Stomach (tissue), 9 donors: ENCODE data around the gene PIK3C2B. TPM values are rescaled to one million over a fixed set of nuclear protein-coding genes. Genes with fewer than 3 reads are reported as not detected.

Experiments
- DNase-seq, 2 donors: peaks; one replicate each; pipeline versions ENCODE4 v3.0.0 to v3.0.0-alpha.2; 2013 to 2019
- H3K27ac ChIP-seq, 5 donors: fragments of 200-600 bp in 4 of 5; sonication (generic) in 4 of 5; one replicate each; pipeline ENCODE4 v1.5.1; 2013 to 2019; ENCODE audit warnings: mild to moderate bottlenecking in 1 of 5, moderate library complexity in 1 of 5
- H3K27me3 ChIP-seq, 3 donors: fragments of 200-600 bp; sonication (generic); one replicate each; pipeline ENCODE4 v1.5.1; 2017 to 2019; ENCODE audit warnings: mixed run types in 1 of 3
- H3K36me3 ChIP-seq, 4 donors: fragments of 200-600 bp; sonication (generic); 1 replicate in 3 of 4; 2 replicates in 1 of 4; pipeline ENCODE4 v1.5.1; 2016 to 2019
- H3K4me1 ChIP-seq, 4 donors: fragments of 200-600 bp; sonication (generic); one replicate each; pipeline ENCODE4 v1.5.1; 2016 to 2019
- H3K4me3 ChIP-seq, 4 donors: fragments of 200-600 bp; sonication (generic) in 3 of 4; one replicate each; pipeline ENCODE4 v1.5.1; 2016 to 2019; ENCODE audit warnings: mild to moderate bottlenecking in 1 of 4
- H3K9me3 ChIP-seq, 4 donors: fragments of 200-600 bp; sonication (generic); one replicate each; pipeline ENCODE4 v1.5.1; 2016 to 2019
- EP300 ChIP-seq: sonication (generic); formaldehyde crosslinking; IDR thresholded peaks from one replicate; pipeline ENCODE4 v1.6.1; 2017; ENCODE audit warnings: antibody characterized with exemption
- POLR2A ChIP-seq, 4 donors: fragments of 450-650 bp; IDR thresholded peaks; one replicate each; pipeline ENCODE4 v1.6.1; 2016; ENCODE audit warnings: antibody characterized with exemption in 4 of 4, control low read depth in 2 of 4, mild to moderate bottlenecking in 1 of 4, moderate library complexity in 1 of 4
- POLR2AphosphoS5 ChIP-seq, 3 donors: sonication (generic); formaldehyde crosslinking; IDR thresholded peaks; one replicate each; pipeline ENCODE4 v1.6.1; 2016; ENCODE audit warnings: antibody characterized with exemption in 3 of 3
- WGBS, 5 donors: extraction: QIAGEN DNeasy Blood & Tissue Kit in 3 of 5; methylation state at CpG; one replicate each; pipeline versions ENCODE4 v1.1.5 to v1.1.7; 2013 to 2018; 5-methylcytosine and 5-hydroxymethylcytosine counted together
- intact Hi-C: fragments of 100-400 bp; cut with DNase I; formaldehyde crosslinking; loops from one replicate; pipeline ENCODE4 v1.15.1; 2023; ENCODE audit warnings: low total_unique reads
- polyA plus RNA-seq, 3 donors: library from polyadenylated mRNA; stranded (reverse); fragments of 200-250 nt; gene quantifications; one replicate each; pipeline ENCODE4 v1.2.3, GENCODE V29; 2013
- total RNA-seq, 5 donors: library from RNA; depleted of rRNA; stranded (reverse); fragments of >200 nt; gene quantifications; one replicate each; pipeline versions ENCODE4 v1.1.0 to v1.2.3, GENCODE V29; 2014 to 2016
- TF ChIP-seq, protein P1 (sequence below), 7 experiments: fragments of 450-650 bp in 4 of 7; fragments of 200-600 bp in 3 of 7; sonication (generic) in 3 of 7; IDR thresholded peaks; one replicate each; pipeline ENCODE4 v1.5.1; 2016 to 2019; ENCODE audit warnings: antibody characterized with exemption in 7 of 7, control low read depth in 2 of 7, mild to moderate bottlenecking in 1 of 7
- donor health status: healthy with polysubstance abuse.
- donor health status: Bipolar disorder and iron deficiency.
- donor health status: healthy.

Gene PIK3C2B
- total and polyA plus RNA-seq, 8 donors, result 4.1 to 129 (median 22.8) TPM

DNA sequence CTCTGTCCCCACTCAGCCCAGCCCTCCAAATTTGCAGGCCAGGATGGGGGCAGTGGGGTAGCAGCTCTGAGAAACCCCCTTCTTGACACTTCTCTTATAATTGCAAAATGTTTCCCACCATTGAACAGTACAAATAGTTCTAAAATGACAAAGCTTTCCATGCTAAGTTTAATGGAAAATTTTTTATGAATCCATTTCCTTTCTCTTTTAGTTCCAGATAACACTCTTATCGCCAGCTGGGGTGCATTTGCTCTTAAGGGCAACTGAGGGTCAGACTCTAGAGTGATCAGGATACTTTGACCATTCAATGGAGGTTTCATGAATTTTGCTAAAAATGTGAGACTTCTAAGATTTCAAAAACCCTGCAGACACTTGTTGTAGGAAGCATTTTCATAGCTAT, 29.9 kb downstream of the PIK3C2B start:
- Histone ChIP-seq H3K9me3 (no peaks in the 10 kb centered on the region), H3K27me3 (no peaks in the 10 kb centered on the region), H3K27ac (peak overlapping the region; percentile 37 to 80 (median 71)), H3K4me3 (no peak overlapping the region), H3K4me1 (peaks cover 49 to 66% (median 55%) of the 10 kb centered on the region in 4 donors), H3K36me3 (peaks cover 16 to 82% (median 66%) of the 10 kb centered on the region in 4 donors)
- no peak for DNase-seq
- WGBS, 5 donors, result 9 to 45% (median 35%) methylated on average over 1 of the region's 1 CpG
- intact Hi-C loops, result no loop called here
- TF ChIP-seq, protein P1, sequence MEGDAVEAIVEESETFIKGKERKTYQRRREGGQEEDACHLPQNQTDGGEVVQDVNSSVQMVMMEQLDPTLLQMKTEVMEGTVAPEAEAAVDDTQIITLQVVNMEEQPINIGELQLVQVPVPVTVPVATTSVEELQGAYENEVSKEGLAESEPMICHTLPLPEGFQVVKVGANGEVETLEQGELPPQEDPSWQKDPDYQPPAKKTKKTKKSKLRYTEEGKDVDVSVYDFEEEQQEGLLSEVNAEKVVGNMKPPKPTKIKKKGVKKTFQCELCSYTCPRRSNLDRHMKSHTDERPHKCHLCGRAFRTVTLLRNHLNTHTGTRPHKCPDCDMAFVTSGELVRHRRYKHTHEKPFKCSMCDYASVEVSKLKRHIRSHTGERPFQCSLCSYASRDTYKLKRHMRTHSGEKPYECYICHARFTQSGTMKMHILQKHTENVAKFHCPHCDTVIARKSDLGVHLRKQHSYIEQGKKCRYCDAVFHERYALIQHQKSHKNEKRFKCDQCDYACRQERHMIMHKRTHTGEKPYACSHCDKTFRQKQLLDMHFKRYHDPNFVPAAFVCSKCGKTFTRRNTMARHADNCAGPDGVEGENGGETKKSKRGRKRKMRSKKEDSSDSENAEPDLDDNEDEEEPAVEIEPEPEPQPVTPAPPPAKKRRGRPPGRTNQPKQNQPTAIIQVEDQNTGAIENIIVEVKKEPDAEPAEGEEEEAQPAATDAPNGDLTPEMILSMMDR (IDR thresholded peaks at IDR 0.05), result no peak
- no peak for TF ChIP-seq POLR2AphosphoS5 (IDR thresholded peaks at IDR 0.05)
- no peak for TF ChIP-seq EP300
- TF ChIP-seq POLR2A (IDR thresholded peaks at IDR 0.05), result no peak

DNA sequence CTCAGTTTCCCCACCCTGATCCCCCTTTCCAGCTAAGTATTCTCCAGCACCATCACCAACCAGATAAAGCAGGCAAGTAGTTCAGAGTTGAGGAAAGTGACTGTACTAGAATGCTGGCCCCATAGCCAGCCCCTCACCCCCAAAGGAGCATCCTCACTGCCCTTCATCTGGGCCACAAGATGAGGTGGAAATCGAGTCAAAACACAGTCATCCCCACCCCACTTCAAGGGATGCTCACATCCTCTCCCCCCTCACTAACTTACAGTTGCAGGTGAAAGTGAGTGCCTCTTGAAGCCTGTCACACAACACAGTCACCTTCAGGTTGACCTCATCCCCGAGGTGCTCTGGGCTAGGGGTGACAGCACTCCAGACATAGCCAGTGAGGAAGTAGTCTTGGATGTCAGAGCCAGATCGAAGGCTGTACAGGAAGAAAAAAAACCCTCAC, 30.4 kb downstream of the PIK3C2B start:
- H3K4me1 ChIP-seq, result peaks cover 49 to 66% (median 55%) of the 10 kb centered on the region in 4 donors
- no peaks in the 10 kb centered on the region for H3K27me3 ChIP-seq
- H3K36me3 ChIP-seq, result peaks cover 14 to 82% (median 67%) of the 10 kb centered on the region in 4 donors
- no peaks in the 10 kb centered on the region for H3K9me3 ChIP-seq
- no peak overlapping the region for H3K4me3 ChIP-seq
- TF ChIP-seq POLR2AphosphoS5 (IDR thresholded peaks at IDR 0.05), result no peak
- no peak for TF ChIP-seq POLR2A (IDR thresholded peaks at IDR 0.05)
- TF ChIP-seq, protein P1 (IDR thresholded peaks at IDR 0.05), result no peak
- no peak for TF ChIP-seq EP300
- DNase-seq, result no peak
- WGBS, 5 donors, result 36 to 51% (median 41%) methylated on average over 3 of the region's 3 CpGs
- intact Hi-C loops, result no loop called here
- H3K27ac ChIP-seq, result peak overlapping the region; percentile 37 to 80 (median 71)

DNA sequence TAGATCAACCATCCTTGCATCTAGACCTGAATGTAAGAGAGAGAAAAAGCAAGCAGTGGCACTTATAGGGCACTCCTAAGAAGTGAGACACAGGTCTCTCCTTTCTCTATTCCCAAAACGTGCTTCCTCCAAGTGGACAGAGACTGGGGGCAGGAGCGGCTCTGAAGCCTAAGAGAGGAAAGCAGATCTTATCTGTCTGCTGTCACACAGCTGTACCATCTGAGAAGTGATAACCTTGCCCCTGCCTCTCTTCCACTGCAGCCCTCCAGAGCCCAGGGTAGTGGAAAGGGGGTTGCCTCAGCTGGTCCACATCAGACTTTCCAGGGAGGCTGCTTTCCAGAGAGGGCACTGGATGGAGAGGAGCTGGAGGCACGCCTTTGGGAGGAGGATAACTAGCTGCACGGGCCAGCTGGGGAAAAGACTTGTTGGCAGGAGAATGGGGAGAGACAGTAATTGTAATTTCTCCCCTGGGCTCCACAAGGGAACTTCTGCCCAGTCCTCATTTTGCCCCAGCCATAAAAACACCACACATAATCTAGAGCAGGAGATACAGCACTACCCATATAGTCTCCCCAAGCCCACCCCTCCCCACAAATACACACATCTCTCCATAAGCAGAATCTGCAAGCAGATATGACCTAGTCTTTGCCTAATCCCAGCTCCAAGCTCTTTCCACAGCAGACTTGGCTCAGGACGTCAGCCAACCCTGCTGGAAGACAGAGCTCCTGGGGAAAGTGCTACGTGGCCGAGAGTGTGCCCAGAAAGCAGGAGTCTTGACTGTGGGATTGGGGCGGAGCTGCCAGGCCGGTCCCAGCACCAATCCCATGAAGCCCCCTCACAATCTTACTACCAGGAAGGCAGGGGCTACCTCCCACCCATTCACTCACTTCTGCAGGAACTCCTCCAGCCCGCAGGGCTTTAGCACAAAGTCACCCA, 31.2 kb downstream of the PIK3C2B start:
- TF ChIP-seq, protein P1 (IDR thresholded peaks at IDR 0.05), result no peak
- TF ChIP-seq POLR2AphosphoS5 (IDR thresholded peaks at IDR 0.05) (no peak), EP300 (no peak)
- Histone ChIP-seq H3K36me3 (peaks cover 16 to 82% (median 67%) of the 10 kb centered on the region in 4 donors), H3K27ac (peak overlapping the region; percentile 16 to 80 (median 71)), H3K4me3 (no peak overlapping the region), H3K4me1 (peaks cover 49 to 66% (median 55%) of the 10 kb centered on the region in 4 donors), H3K27me3 (no peaks in the 10 kb centered on the region), H3K9me3 (no peaks in the 10 kb centered on the region)
- intact Hi-C loops, result no loop called here
- 40 to 63% (median 44%) methylated on average over 10 of the region's 10 CpGs for WGBS, 5 donors
- DNase-seq, result peak in 1 of 2 donors; percentile 64

DNA sequence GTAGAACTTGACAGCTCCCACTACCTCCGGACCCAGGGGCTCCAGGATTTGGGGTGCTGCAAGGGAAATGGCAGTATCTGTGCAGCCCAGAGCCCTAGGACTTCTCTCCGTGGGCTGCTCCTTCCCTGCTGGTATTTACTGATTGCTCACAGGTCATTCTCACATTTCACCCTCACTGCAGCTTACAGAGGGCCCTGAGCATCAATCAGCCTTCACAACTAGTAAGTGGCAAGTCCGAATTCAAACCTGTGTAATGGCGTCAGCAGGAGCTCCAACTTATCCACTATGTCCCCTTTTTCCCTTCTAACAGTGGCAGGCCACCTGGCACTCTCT, 32.4 kb downstream of the PIK3C2B start:
- peak overlapping the region in 4 of 5 donors; percentile 24 to 71 (median 50) for H3K27ac ChIP-seq
- no peaks in the 10 kb centered on the region for H3K27me3 ChIP-seq
- no peak for DNase-seq
- intact Hi-C loops, result no loop called here
- H3K36me3 ChIP-seq, result peaks cover 16 to 87% (median 73%) of the 10 kb centered on the region in 4 donors
- peaks cover 46 to 67% (median 49%) of the 10 kb centered on the region in 4 donors for H3K4me1 ChIP-seq
- H3K4me3 ChIP-seq, result no peak overlapping the region
- TF ChIP-seq EP300, result no peak
- TF ChIP-seq, protein P1 (IDR thresholded peaks at IDR 0.05), result no peak
- no peak for TF ChIP-seq POLR2A (IDR thresholded peaks at IDR 0.05)
- no peak for TF ChIP-seq POLR2AphosphoS5 (IDR thresholded peaks at IDR 0.05)
- H3K9me3 ChIP-seq, result no peaks in the 10 kb centered on the region
- 52 to 80% (median 76%) methylated on average over 4 of the region's 4 CpGs for WGBS, 5 donors
